HepG2 (cell line): ENCODE data around the gene CBX2. TPM values are rescaled to one million over a fixed set of nuclear protein-coding genes. Genes with fewer than 3 reads are reported as not detected.

Experiments
- CC2D1A ChIP-seq: sonication (generic); formaldehyde crosslinking; IDR thresholded peaks from 2 replicates; pipeline ENCODE4 v1.8.1; 2023; ENCODE audit warnings: mild to moderate bottlenecking, missing genetic modification reagents
- FLYWCH1 ChIP-seq: sonication (generic); formaldehyde crosslinking; IDR thresholded peaks from 2 replicates; pipeline ENCODE4 v1.8.1; 2023; ENCODE audit warnings: mild to moderate bottlenecking, missing genetic modification reagents
- GRHL1 ChIP-seq: sonication (generic); formaldehyde crosslinking; conservative IDR thresholded peaks from 2 replicates; pipeline ENCODE4 v1.8.0; 2022; ENCODE audit warnings: missing genetic modification reagents
- HOXA9 ChIP-seq: sonication (generic); formaldehyde crosslinking; IDR thresholded peaks from 2 replicates; pipeline ENCODE4 v1.8.1; 2022; ENCODE audit warnings: missing genetic modification reagents, mild to moderate bottlenecking, moderate library complexity, borderline replicate concordance
- KDM5B ChIP-seq: sonication (generic); formaldehyde crosslinking; IDR thresholded peaks from 2 replicates; pipeline ENCODE4 v1.4.0; 2020; ENCODE audit warnings: missing genetic modification reagents, mild to moderate bottlenecking, borderline replicate concordance
- MAX ChIP-seq: IDR thresholded peaks from 2 replicates; pipeline ENCODE4 v1.6.1; 2012; ENCODE audit warnings: inconsistent platforms
- MYPOP ChIP-seq: sonication (generic); formaldehyde crosslinking; IDR thresholded peaks from 2 replicates; pipeline ENCODE4 v1.8.1; 2023; ENCODE audit warnings: mild to moderate bottlenecking, moderate library complexity, missing genetic modification reagents
- PHF8 ChIP-seq: sonication (generic); formaldehyde crosslinking; IDR thresholded peaks from 2 replicates; pipeline ENCODE4 v1.5.0; 2020; ENCODE audit warnings: missing genetic modification reagents
- REL ChIP-seq: sonication (generic); formaldehyde crosslinking; conservative IDR thresholded peaks from 2 replicates; pipeline ENCODE4 v1.8.0; 2022; ENCODE audit warnings: mild to moderate bottlenecking, missing genetic modification reagents, moderate library complexity
- SMAD1 ChIP-seq: sonication (generic); formaldehyde crosslinking; IDR thresholded peaks from 2 replicates; pipeline ENCODE4 v1.4.0; 2020; ENCODE audit warnings: missing genetic modification reagents, low read depth, mild to moderate bottlenecking, borderline replicate concordance
- TAF1 ChIP-seq: sonication (generic); formaldehyde crosslinking; IDR thresholded peaks from 2 replicates; pipeline ENCODE4 v1.4.0; 2020; ENCODE audit warnings: missing genetic modification reagents
- ZBTB42 ChIP-seq: sonication (generic); formaldehyde crosslinking; IDR thresholded peaks from 2 replicates; pipeline ENCODE4 v1.5.0; 2020; ENCODE audit warnings: mild to moderate bottlenecking, missing genetic modification reagents
- ZNF549 ChIP-seq: sonication (generic); formaldehyde crosslinking; IDR thresholded peaks from 2 replicates; pipeline ENCODE4 v1.5.0; 2020; ENCODE audit warnings: missing genetic modification reagents
- ZNF552 ChIP-seq: sonication (generic); formaldehyde crosslinking; IDR thresholded peaks from 2 replicates; pipeline ENCODE4 v1.9.0; 2022; ENCODE audit warnings: missing genetic modification reagents, mild to moderate bottlenecking, borderline replicate concordance
- ZNF569 ChIP-seq: sonication (generic); formaldehyde crosslinking; IDR thresholded peaks from 2 replicates; pipeline ENCODE4 v1.5.0; 2020; ENCODE audit warnings: mild to moderate bottlenecking, missing genetic modification reagents, moderate library complexity, borderline replicate concordance
- ZNF704 ChIP-seq: sonication (generic); formaldehyde crosslinking; IDR thresholded peaks from 2 replicates; pipeline ENCODE4 v1.8.1; 2023; ENCODE audit warnings: mild to moderate bottlenecking, inconsistent platforms, moderate library complexity, missing genetic modification reagents, borderline replicate concordance
- ZNF782 ChIP-seq: sonication (generic); formaldehyde crosslinking; IDR thresholded peaks from 2 replicates; pipeline ENCODE4 v1.4.0; 2020; ENCODE audit warnings: missing genetic modification reagents, mild to moderate bottlenecking, borderline replicate concordance
- ZNF816 ChIP-seq: sonication (generic); formaldehyde crosslinking; IDR thresholded peaks from 2 replicates; pipeline ENCODE4 v1.8.0; 2022; ENCODE audit warnings: missing genetic modification reagents, mild to moderate bottlenecking, borderline replicate concordance
- polyA plus RNA-seq, 8 experiments: library from polyadenylated mRNA; depleted of rRNA in 3 of 8; stranded (reverse) in 7 of 8; unstranded in 1 of 8; fragments of >200 nt; fragmentation: Illumina TruSeq in 4 of 8; extraction: Trizol in 4 of 8; gene quantifications; 2 replicates each; pipeline versions ENCODE4 v1.2.1 to v1.2.3, GENCODE V29; 2011 to 2016; ENCODE audit warnings: low read depth in 4 of 8, missing spikeins in 1 of 8, mixed read lengths in 1 of 8; ENCODE audit not compliant: insufficient read depth in 1 of 8
- total RNA-seq, 5 experiments: library from RNA; depleted of rRNA; stranded (reverse); fragments of >200 nt; fragmentation: Illumina TruSeq; extraction: Trizol; gene quantifications; 2 replicates each; pipeline ENCODE4 v1.2.3, GENCODE V29; 2016; ENCODE audit warnings: low read depth in 1 of 5
- TF ChIP-seq, protein P1 (sequence below): sonication (generic); formaldehyde crosslinking; IDR thresholded peaks from 2 replicates; pipeline ENCODE4 v1.4.0; 2020; ENCODE audit warnings: low read depth, missing genetic modification reagents

Gene CBX2
- total and polyA plus RNA-seq, 2 of the 13 experiments (the other 11 are each of a cell fraction or from before 2014, with no cell fraction given) = 14.5 to 31.1 TPM

DNA sequence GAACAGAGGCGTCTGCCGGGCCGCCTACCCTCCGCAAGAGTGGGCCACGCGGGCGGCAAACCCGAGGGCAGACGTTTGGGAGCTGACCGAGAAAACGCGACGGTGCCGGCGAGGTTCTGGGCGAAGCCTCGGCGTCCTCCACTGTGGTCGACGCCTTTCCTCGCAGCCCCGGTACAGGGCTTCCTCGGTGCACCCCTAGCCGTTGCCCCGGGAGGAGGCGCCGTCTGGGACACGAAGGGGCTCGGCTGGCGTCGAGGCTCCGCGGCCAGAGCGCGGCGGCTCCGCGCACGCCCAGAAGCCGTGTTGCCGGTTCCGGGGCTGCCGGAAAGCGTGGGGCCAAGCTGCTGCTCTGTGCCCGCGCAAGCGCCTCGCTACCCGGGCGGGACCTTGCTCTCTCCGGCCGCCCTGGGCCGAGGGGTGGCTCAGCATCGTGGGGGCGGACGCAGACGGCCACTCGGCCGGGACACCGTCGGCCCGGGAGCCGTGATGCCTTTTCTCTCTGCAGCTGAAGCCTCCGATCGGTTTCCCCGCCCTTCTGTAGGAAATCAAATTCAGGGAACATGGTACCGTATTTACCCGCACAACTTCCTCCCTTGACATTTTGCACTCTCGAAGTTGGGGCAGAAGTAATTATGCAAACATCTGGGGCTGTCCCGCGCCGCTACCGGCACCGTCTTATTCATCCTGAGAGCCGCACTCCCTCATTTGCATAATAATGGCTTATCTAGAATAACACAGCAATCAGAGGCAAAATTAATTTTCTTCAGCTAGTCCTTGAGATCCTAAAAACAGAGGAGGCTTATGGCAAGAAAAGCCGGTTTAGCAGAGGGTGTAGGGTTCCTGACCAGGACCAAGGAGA is 26.3 kb downstream of the CBX2 start (continued):
- TF ChIP-seq, protein P1, sequence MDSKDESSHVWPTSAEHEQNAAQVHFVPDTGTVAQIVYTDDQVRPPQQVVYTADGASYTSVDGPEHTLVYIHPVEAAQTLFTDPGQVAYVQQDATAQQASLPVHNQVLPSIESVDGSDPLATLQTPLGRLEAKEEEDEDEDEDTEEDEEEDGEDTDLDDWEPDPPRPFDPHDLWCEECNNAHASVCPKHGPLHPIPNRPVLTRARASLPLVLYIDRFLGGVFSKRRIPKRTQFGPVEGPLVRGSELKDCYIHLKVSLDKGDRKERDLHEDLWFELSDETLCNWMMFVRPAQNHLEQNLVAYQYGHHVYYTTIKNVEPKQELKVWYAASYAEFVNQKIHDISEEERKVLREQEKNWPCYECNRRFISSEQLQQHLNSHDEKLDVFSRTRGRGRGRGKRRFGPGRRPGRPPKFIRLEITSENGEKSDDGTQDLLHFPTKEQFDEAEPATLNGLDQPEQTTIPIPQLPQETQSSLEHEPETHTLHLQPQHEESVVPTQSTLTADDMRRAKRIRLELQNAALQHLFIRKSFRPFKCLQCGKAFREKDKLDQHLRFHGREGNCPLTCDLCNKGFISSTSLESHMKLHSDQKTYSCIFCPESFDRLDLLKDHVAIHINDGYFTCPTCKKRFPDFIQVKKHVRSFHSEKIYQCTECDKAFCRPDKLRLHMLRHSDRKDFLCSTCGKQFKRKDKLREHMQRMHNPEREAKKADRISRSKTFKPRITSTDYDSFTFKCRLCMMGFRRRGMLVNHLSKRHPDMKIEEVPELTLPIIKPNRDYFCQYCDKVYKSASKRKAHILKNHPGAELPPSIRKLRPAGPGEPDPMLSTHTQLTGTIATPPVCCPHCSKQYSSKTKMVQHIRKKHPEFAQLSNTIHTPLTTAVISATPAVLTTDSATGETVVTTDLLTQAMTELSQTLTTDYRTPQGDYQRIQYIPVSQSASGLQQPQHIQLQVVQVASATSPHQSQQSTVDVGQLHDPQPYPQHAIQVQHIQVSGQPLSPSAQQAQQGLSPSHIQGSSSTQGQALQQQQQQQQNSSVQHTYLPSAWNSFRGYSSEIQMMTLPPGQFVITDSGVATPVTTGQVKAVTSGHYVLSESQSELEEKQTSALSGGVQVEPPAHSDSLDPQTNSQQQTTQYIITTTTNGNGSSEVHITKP (CRISPR knock-in tag) = no peak
- peak; percentile 69; the same call in 1 of the 2 replicates for TF ChIP-seq ZNF704 (CRISPR knock-in tag)
- peak; percentile 97; the same call in 1 of the 2 replicates for TF ChIP-seq ZNF552
- TF ChIP-seq CC2D1A (CRISPR knock-in tag) = no peak
- no peak for TF ChIP-seq GRHL1 (CRISPR knock-in tag)
- peak; percentile 100 for TF ChIP-seq KDM5B (CRISPR knock-in tag)
- TF ChIP-seq ZNF569 (CRISPR knock-in tag) = 0 out of 2 replicates have a peak, but pooled peaks have one; percentile 45
- no peak for TF ChIP-seq ZNF549 (CRISPR knock-in tag)
- peak; percentile 47; the same call in 1 of the 2 replicates for TF ChIP-seq ZNF816
- no peak; the same call in 1 of the 2 replicates for TF ChIP-seq SMAD1
- 0 out of 2 replicates have a peak, but pooled peaks have one; percentile 64 for TF ChIP-seq FLYWCH1 (CRISPR knock-in tag)
- TF ChIP-seq HOXA9 (CRISPR knock-in tag) = peak; percentile 91
- TF ChIP-seq TAF1 (CRISPR knock-in tag) = peak; percentile 43; the same call in 1 of the 2 replicates
- TF ChIP-seq MAX = peak; percentile 97
- peak; percentile 49; the same call in 1 of the 2 replicates for TF ChIP-seq PHF8
- peak; percentile 86 for TF ChIP-seq REL (CRISPR knock-in tag)
- TF ChIP-seq ZNF782 (CRISPR knock-in tag) = peak; percentile 96
- peak; percentile 94 for TF ChIP-seq ZBTB42
- TF ChIP-seq MYPOP (CRISPR knock-in tag) = peak; percentile 85; the same call in 1 of the 2 replicates
